Suprapubic skin (tissue), 4 donors: ENCODE results near the gene CTU2. TPM values are rescaled to one million over a fixed set of nuclear protein-coding genes. Genes with fewer than 3 reads are reported as not detected.

Experiments used
- DNase-seq, 2 donors: peaks; one replicate each; pipeline ENCODE4 v3.0.0-alpha.2; 2019; ENCODE audit warnings: low spot score in 2 of 2
- H3K27ac ChIP-seq: fragments of 200-600 bp; sonication (generic); one replicate; pipeline ENCODE4 v1.5.1; 2019
- H3K27me3 ChIP-seq: fragments of 200-600 bp; sonication (generic); one replicate; pipeline ENCODE4 v1.5.1; 2019
- H3K36me3 ChIP-seq: fragments of 200-600 bp; sonication (generic); one replicate; pipeline ENCODE4 v1.5.1; 2019
- H3K4me1 ChIP-seq: fragments of 200-600 bp; sonication (generic); one replicate; pipeline ENCODE4 v1.5.1; 2019
- H3K4me3 ChIP-seq: fragments of 200-600 bp; sonication (generic); one replicate; pipeline ENCODE4 v1.5.1; 2019; ENCODE audit warnings: mild to moderate bottlenecking
- H3K9me3 ChIP-seq: fragments of 200-600 bp; sonication (generic); one replicate; pipeline ENCODE4 v1.5.1; 2019
- EP300 ChIP-seq: sonication (generic); formaldehyde crosslinking; IDR thresholded peaks from one replicate; pipeline ENCODE4 v1.6.1; 2017; ENCODE audit warnings: antibody characterized with exemption
- POLR2A ChIP-seq, 2 donors: fragments of 450-650 bp; IDR thresholded peaks; one replicate each; pipeline ENCODE4 v1.6.1; 2017; ENCODE audit warnings: antibody characterized with exemption in 2 of 2, mild to moderate bottlenecking in 2 of 2, moderate library complexity in 2 of 2
- POLR2AphosphoS5 ChIP-seq, 3 donors: sonication (generic); formaldehyde crosslinking; IDR thresholded peaks; one replicate each; pipeline ENCODE4 v1.6.1; 2017; ENCODE audit warnings: antibody characterized with exemption in 3 of 3
- WGBS: methylation state at CpG from one replicate; pipeline ENCODE4 v1.1.5; 2018; 5-methylcytosine and 5-hydroxymethylcytosine counted together
- total RNA-seq, 4 donors: library from RNA; depleted of rRNA; stranded (reverse); fragments of >200 nt; gene quantifications; one replicate each; pipeline ENCODE4 v1.1.0, GENCODE V29; 2016
- TF ChIP-seq, protein P1 (sequence below), 2 donors: fragments of 200-600 bp in 1 of 2; fragments of 450-650 bp in 1 of 2; sonication (generic) in 1 of 2; IDR thresholded peaks; one replicate each; pipeline ENCODE4 v1.5.1; 2016 to 2019; ENCODE audit warnings: antibody characterized with exemption in 2 of 2, mild to moderate bottlenecking in 1 of 2, moderate library complexity in 1 of 2

CTU2 gene
- total RNA-seq, 4 donors from 2014 or later, result 7.8 to 17.8 (median 10.9) TPM

DNA sequence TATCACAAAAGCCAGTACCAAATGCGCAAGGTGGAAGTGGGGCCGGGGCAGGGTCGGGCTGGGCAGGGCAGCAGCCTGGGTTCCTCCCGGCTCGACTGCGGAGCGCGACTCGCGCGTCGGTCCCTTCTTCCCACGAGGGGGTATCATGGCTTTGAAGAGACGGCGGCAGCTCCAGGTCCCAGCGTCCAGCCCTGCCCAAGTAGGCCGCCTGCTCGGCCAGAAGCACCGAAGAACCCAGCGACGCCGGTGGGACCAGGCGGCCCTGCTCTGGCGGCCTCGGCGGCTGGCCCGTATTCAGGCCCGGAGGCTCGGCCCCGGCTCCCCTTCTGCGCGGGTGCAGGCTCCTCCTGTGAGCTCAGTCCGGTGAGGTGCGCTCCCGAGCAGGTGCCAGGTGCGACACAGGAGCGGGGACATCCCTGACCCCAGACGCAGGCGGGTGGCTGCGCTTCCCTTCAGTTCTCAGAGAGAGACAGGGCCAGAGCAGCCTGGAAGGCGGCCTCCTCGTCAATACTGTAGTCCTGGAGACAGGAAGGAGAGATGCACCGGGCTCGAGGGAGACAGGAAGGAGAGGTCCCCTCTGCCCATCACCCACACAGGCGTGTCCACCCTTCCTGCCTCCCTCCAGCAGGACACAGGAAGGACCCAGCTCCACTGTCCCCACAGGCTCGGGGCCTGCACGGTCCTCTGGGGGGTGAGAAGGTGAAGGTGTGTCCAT lies 9.0 kb upstream of the CTU2 start:
- Histone ChIP-seq H3K36me3 (peaks cover 49% of the 10 kb centered on the region), H3K4me1 (peaks cover 21% of the 10 kb centered on the region), H3K9me3 (no peaks in the 10 kb centered on the region), H3K27ac (no peak overlapping the region), H3K4me3 (no peak overlapping the region), H3K27me3 (no peaks in the 10 kb centered on the region)
- TF ChIP-seq POLR2A (IDR thresholded peaks at IDR 0.05) (no peak), POLR2AphosphoS5 (IDR thresholded peaks at IDR 0.05) (no peak), EP300 (no peak)
- TF ChIP-seq, protein P1, sequence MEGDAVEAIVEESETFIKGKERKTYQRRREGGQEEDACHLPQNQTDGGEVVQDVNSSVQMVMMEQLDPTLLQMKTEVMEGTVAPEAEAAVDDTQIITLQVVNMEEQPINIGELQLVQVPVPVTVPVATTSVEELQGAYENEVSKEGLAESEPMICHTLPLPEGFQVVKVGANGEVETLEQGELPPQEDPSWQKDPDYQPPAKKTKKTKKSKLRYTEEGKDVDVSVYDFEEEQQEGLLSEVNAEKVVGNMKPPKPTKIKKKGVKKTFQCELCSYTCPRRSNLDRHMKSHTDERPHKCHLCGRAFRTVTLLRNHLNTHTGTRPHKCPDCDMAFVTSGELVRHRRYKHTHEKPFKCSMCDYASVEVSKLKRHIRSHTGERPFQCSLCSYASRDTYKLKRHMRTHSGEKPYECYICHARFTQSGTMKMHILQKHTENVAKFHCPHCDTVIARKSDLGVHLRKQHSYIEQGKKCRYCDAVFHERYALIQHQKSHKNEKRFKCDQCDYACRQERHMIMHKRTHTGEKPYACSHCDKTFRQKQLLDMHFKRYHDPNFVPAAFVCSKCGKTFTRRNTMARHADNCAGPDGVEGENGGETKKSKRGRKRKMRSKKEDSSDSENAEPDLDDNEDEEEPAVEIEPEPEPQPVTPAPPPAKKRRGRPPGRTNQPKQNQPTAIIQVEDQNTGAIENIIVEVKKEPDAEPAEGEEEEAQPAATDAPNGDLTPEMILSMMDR (IDR thresholded peaks at IDR 0.05), result no peak
- no peak for DNase-seq
- 88% methylated on average over 16 of the region's 47 CpGs for WGBS

DNA sequence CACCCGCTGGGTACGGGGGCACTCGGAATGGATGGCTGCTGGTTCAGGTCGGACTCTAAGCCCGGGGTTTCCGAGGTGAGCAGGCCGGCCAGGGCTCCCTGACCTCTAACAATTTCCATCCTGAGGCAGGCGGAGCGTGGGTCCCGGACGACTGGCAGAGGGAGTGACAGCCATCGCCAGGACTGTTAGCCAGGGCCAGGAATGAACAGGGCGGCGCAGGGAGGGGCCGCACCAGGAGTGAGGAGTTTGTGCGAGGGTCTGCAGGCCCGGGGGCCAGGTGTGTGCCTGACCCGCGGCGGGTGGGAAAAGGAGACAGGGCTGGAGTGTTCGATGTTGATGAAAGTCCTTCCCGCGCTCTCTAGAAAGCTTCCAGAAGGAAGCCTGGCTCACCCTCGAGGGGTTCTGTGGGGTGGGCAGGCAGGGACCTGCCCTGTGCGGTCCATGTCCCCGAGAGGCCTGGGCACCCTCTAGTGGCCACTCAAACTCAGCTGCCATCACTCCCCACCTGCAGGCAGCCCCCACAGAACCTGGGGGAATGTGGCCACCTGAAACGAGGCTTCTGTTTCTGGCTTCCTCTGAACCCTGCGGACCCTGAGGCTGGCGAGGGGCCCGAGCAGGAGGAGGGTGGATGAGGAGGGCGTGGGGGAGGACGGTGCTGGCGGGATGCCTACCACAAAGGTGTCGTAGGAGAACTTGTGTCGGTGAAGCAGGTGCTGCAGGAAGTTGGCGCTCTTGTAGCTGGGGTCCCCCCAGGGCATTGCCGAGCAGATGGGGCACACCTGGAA lies 8.3 kb upstream of the CTU2 start:
- DNase-seq, result no peak
- H3K4me3 ChIP-seq, result no peak overlapping the region
- TF ChIP-seq POLR2A (IDR thresholded peaks at IDR 0.05), result no peak
- TF ChIP-seq, protein P1 (IDR thresholded peaks at IDR 0.05), result no peak
- no peak for TF ChIP-seq POLR2AphosphoS5 (IDR thresholded peaks at IDR 0.05)
- no peak for TF ChIP-seq EP300
- H3K36me3 ChIP-seq, result peaks cover 54% of the 10 kb centered on the region
- no peaks in the 10 kb centered on the region for H3K9me3 ChIP-seq
- no peak overlapping the region for H3K27ac ChIP-seq
- 79% methylated on average over 24 of the region's 37 CpGs for WGBS
- H3K27me3 ChIP-seq, result no peaks in the 10 kb centered on the region
- H3K4me1 ChIP-seq, result peaks cover 26% of the 10 kb centered on the region

DNA sequence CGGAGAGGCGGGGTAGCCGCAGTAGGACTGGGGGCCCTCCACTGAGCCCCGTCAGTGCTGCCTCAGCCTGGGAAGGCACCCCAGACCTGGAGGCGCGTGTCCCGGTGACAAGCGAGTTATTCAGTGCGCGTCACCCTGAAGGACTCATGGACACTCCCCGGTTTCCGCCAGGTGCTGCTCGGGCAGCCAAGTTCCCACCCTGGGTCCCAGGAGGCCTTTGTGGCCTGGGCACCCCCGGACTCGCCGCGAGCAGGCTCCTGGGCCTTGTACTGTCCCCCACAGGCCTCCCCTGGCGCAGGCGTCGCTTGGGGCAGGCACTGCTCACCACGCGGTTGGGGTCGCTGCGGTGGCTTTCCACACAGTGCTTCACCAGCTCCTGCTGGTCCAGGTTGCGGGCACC lies 7.7 kb upstream of the CTU2 start:
- H3K27me3 ChIP-seq, result no peaks in the 10 kb centered on the region
- 100% methylated on average over 2 of the region's 25 CpGs for WGBS

DNA sequence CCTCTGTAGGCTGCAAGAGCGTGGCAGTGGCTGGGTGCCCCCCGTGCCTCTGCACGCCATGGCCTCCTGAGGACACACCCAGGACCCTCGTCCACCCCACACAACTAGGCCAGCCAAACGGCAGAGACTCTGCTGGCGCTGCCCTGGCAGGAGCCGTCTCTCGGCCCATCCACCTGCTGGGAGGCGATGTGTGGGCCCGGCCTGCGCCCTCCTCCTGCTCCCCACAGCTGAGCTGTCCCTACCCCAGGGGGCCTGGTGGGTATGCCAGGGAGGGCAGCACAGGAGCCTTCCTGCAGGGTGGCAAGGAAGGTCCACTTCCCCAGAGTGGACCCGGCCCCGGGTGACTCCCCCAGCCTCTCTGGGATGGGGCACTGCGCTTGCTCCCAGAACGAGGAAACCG lies 7.1 kb upstream of the CTU2 start:
- H3K4me3 ChIP-seq, result no peak overlapping the region
- H3K9me3 ChIP-seq, result no peaks in the 10 kb centered on the region
- H3K27ac ChIP-seq, result no peak overlapping the region
- no CpG with 5 or more reads among the region's 16 CpGs for WGBS
- TF ChIP-seq EP300, result no peak
- no peak for TF ChIP-seq POLR2AphosphoS5 (IDR thresholded peaks at IDR 0.05)
- TF ChIP-seq POLR2A (IDR thresholded peaks at IDR 0.05), result no peak
- TF ChIP-seq, protein P1 (IDR thresholded peaks at IDR 0.05), result no peak
- peaks cover 33% of the 10 kb centered on the region for H3K4me1 ChIP-seq
- H3K36me3 ChIP-seq, result peaks cover 54% of the 10 kb centered on the region
- no peaks in the 10 kb centered on the region for H3K27me3 ChIP-seq
- DNase-seq, result no peak

More for the DNA sequence above, 7.7 kb upstream of the CTU2 start:
- Histone ChIP-seq H3K36me3 (peaks cover 54% of the 10 kb centered on the region), H3K4me1 (peaks cover 31% of the 10 kb centered on the region), H3K4me3 (no peak overlapping the region), H3K9me3 (no peaks in the 10 kb centered on the region), H3K27ac (no peak overlapping the region)
- no peak for DNase-seq
- no peak for TF ChIP-seq EP300
- TF ChIP-seq POLR2AphosphoS5 (IDR thresholded peaks at IDR 0.05), result no peak
- TF ChIP-seq, protein P1 (IDR thresholded peaks at IDR 0.05), result no peak
- TF ChIP-seq POLR2A (IDR thresholded peaks at IDR 0.05), result no peak

DNA sequence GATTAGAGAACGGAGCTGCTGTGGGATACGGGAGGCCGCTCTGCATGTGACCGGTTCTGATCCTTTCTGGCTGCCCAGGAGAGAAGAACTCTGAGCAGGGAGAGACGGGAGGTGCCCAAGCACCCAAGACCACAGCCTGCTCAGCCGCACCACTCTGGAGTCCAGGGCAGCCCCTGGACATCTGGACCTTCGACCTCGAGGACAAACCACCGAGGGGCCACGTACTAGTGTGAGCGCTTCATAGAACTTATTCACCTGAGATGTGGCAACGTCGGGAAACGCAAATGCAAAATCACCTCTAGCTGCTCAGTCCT lies 6.0 kb upstream of the CTU2 start:
- H3K9me3 ChIP-seq, result no peaks in the 10 kb centered on the region
- no peaks in the 10 kb centered on the region for H3K27me3 ChIP-seq
- TF ChIP-seq, protein P1 (IDR thresholded peaks at IDR 0.05), result no peak
- TF ChIP-seq EP300, result no peak
- TF ChIP-seq POLR2A (IDR thresholded peaks at IDR 0.05), result no peak
- no peak for TF ChIP-seq POLR2AphosphoS5 (IDR thresholded peaks at IDR 0.05)
- peaks cover 54% of the 10 kb centered on the region for H3K36me3 ChIP-seq
- 71% methylated on average over 7 of the region's 14 CpGs for WGBS
- H3K4me1 ChIP-seq, result peaks cover 44% of the 10 kb centered on the region
- H3K27ac ChIP-seq, result no peak overlapping the region
- H3K4me3 ChIP-seq, result no peak overlapping the region
- no peak for DNase-seq
